Fibroblast of peridontal ligament (primary cell): ENCODE data around the gene SCD5.

ENCODE experiments used
- DNase-seq: peaks from one replicate; pipeline ENCODE4 v3.0.0-alpha.2; 2010; ENCODE audit errors: extremely low read depth

SCD5 gene

GRCh38 chr4:82589756-82590155 is 208.8 kb downstream of the SCD5 start:
- DNase-seq, result no peak

- DNase-seq, result no peak
Measured at GRCh38 chr4:82588771-82589270, 209.8 kb downstream of the SCD5 start.

- DNase-seq, result no peak
Measured at GRCh38 chr4:82587826-82588540, 210.6 kb downstream of the SCD5 start.

GRCh38 chr4:82585690-82586435 is 212.7 kb downstream of the SCD5 start:
- DNase-seq, result no peak

GRCh38 chr4:82584931-82585330 is 213.7 kb downstream of the SCD5 start:
- DNase-seq, result no peak

GRCh38 chr4:82583897-82584587 is 214.6 kb downstream of the SCD5 start:
- DNase-seq, result no peak

- no peak for DNase-seq
Measured at GRCh38 chr4:82579932-82580331, 218.7 kb downstream of the SCD5 start.
